ENCODE data around the gene ITSN1.

GRCh38 chr21:33944185-33944763 is 302.0 kb downstream of the ITSN1 start:
- TF ChIP-seq CTCF (IDR thresholded peaks at IDR 0.05 in 4 of 5, conservative IDR thresholded peaks at IDR 0.05 in 1 of 5) (no peak), POLR2A (IDR thresholded peaks at IDR 0.05) (no peak)

All from gastrocnemius medialis (tissue), 4 donors.